Placental pericyte (primary cell): ENCODE measurements around the gene AQP6. TPM values are rescaled to one million over a fixed set of nuclear protein-coding genes. Genes with fewer than 3 reads are reported as not detected.

ENCODE experiments used
- total RNA-seq: library from RNA; depleted of rRNA; stranded (reverse); fragments of >200 nt; gene quantifications from 2 replicates; pipeline ENCODE4 v1.2.3, GENCODE V29; 2012

Gene AQP6
- not detected in 2 replicates for total RNA-seq

GRCh38 chr12:49972641-49973360, at the start of gene AQP6:
Gene AQP6 (plus strand): TSS chr12:49972947. CDS start chr12:49973174, 227 bp downstream.

GRCh38 chr12:49950273-49951251, 22.2 kb upstream of the AQP6 start, which contains the start of gene AQP2:
Gene AQP2 (plus strand): TSS chr12:49950737. CDS start chr12:49950831, 94 bp downstream.

GRCh38 chr12:49961111-49961922, 11.4 kb upstream of the AQP6 start, which contains the start of gene AQP5:
Gene AQP5 (plus strand): TSS chr12:49961872. CDS start chr12:49962018, 146 bp downstream.

GRCh38 chr12:50025187-50026059, 52.7 kb downstream of the AQP6 start, which contains the start of gene RACGAP1:
Gene RACGAP1 (minus strand): TSS chr12:50025494. CDS start chr12:50016715, 8,779 bp downstream.

Other genes starting within 250 kb of the AQP6 start
- gene TMBIM6, start 231.4 kb upstream of the AQP6 start, total RNA-seq = 511 and 533 TPM in 2 replicates
- gene NCKAP5L, start 144.5 kb upstream of the AQP6 start, total RNA-seq = 39.7 and 40.3 TPM in 2 replicates
- 2.4 and 3.3 TPM in 2 replicates for gene BCDIN3D, start 129.8 kb upstream of the AQP6 start, total RNA-seq
- 0.29 and 6.6 TPM in 2 replicates for gene FAIM2, start 69.0 kb upstream of the AQP6 start, total RNA-seq
- not detected in 2 replicates for gene AQP2, start 22.2 kb upstream of the AQP6 start, total RNA-seq
- not detected in 2 replicates for gene AQP5, start 11.1 kb upstream of the AQP6 start, total RNA-seq
- 6.1 and 123 TPM in 2 replicates for gene RACGAP1, start 52.5 kb downstream of the AQP6 start, total RNA-seq
- 0.72 and 3.5 TPM in 2 replicates for gene ASIC1, start 84.6 kb downstream of the AQP6 start, total RNA-seq
- gene SMARCD1, start 112.4 kb downstream of the AQP6 start, total RNA-seq = 52.3 and 89.6 TPM in 2 replicates
- not detected in 2 replicates for gene GPD1, start 131.1 kb downstream of the AQP6 start, total RNA-seq
- 28.8 and 29.8 TPM in 2 replicates for gene COX14, start 139.3 kb downstream of the AQP6 start, total RNA-seq
- gene CERS5, start 194.4 kb downstream of the AQP6 start, total RNA-seq = 34.9 and 36.8 TPM in 2 replicates